ENCODE measurements around the gene FAM50A. TPM values are rescaled to one million over a fixed set of nuclear protein-coding genes. Genes with fewer than 3 reads are reported as not detected.

FAM50A gene
- total and polyA plus RNA-seq, 2 of the 4 experiments (the other 2 are of a cell fraction): 46.4 to 119 TPM

DNA sequence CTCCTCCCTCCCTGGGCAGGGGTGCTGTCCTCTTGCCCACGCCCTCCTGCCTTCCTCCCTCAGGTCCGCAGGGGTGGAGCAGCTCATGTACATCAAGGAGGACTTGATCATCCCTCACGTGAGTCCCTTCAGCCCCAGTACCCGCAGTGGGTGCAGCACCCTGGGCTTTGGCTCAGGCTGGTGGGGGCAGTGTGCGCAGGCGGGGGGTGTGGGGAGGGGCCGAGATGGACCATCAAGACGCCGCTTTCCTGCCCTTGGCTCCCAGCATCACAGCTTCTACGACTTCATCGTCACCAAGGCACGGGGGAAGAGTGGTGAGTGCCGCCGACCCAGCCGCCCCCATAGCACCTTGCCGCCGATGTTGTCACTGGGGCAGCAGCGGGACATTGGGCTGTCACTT lies 5.7 kb downstream of the FAM50A start:
- no peak overlapping the region for H3K56ac ChIP-seq (ENCODE audit: extremely low read depth, insufficient read depth, low read length)
- WGBS, 2 experiments (ENCODE audit: extremely low coverage in 2 of 2, insufficient read length in 1 of 2): no CpG with 5 or more reads among the region's 18 CpGs
- no peak overlapping the region for H3K18ac ChIP-seq (ENCODE audit: low read depth, low read length)
- CTCF ChIA-PET: no interaction called here
- no peak overlapping the region for H3K27ac ChIP-seq (ENCODE audit: insufficient read depth, low read length)
- H3K27me3 ChIP-seq (ENCODE audit: control insufficient read depth, insufficient read depth, low read length): no peaks in the 10 kb centered on the region
- H4K20me1 ChIP-seq (ENCODE audit: insufficient read depth, low read length): no peaks in the 10 kb centered on the region; the same call in 1 of the 2 replicates
- H3K23ac ChIP-seq (ENCODE audit: low read depth, low read length): no peak overlapping the region
- BruUV-seq (replicated peaks): no TSS peak
- H2BK20ac ChIP-seq (ENCODE audit: low read depth, low read length): no peak overlapping the region
- no peak overlapping the region for H3K9ac ChIP-seq (ENCODE audit: low read depth, low read length)
- ATAC-seq (ENCODE audit: low read depth): no peak
- H2BK120ac ChIP-seq (ENCODE audit: low read depth, low read length): no peak overlapping the region
- no peak for DNase-seq
- no peak overlapping the region for H3K4me3 ChIP-seq (ENCODE audit: insufficient read depth, low read depth, low read length)
- H2AK5ac ChIP-seq (ENCODE audit: low read depth, low read length): no peak overlapping the region
- H3K36me3 ChIP-seq (ENCODE audit: control insufficient read depth, insufficient read depth, low read length): peaks cover 47% of the 10 kb centered on the region
- intact Hi-C loops (cut with micrococcal nuclease): no loop called here
- no peak for TF ChIP-seq CEBPB (IDR thresholded peaks at IDR 0.05; ENCODE audit: low read depth, low read length)
- no peak for TF ChIP-seq MXI1 (IDR thresholded peaks at IDR 0.05; ENCODE audit: borderline replicate concordance, low read depth, low read length)
- TF ChIP-seq SMC3 (IDR thresholded peaks at IDR 0.05; ENCODE audit: low read depth, low read length): no peak
- TF ChIP-seq RFX5 (IDR thresholded peaks at IDR 0.05; ENCODE audit: low read depth, low read length): no peak
- H2AFZ ChIP-seq (replicated peaks; ENCODE audit: low read length, poor library complexity): no peak overlapping the region
- H4K5ac ChIP-seq (ENCODE audit: low read depth, low read length): no peak overlapping the region
- H2BK5ac ChIP-seq (ENCODE audit: low read depth, low read length, poor library complexity, severe bottlenecking): no peak overlapping the region
- H3K9me3 ChIP-seq (ENCODE audit: control insufficient read depth, insufficient read depth, low read length): no peaks in the 10 kb centered on the region; the same call in 1 of the 2 replicates
- POLR2A ChIA-PET (ENCODE audit: unreplicated experiment): no interaction called here
- H2BK15ac ChIP-seq (ENCODE audit: low read depth, low read length): no peak overlapping the region
- H4K91ac ChIP-seq (ENCODE audit: insufficient read depth, low read depth, low read length): no peak overlapping the region
- H3K79me1 ChIP-seq (ENCODE audit: low read depth in 1 of 2, low read length in 2 of 2): peaks cover 0 to 29% of the 10 kb centered on the region in 2 experiments; a peak in 2 of 4 replicates
- no peak overlapping the region for H3K14ac ChIP-seq (replicated peaks; ENCODE audit: low read depth, low read length)
- H3K4ac ChIP-seq (ENCODE audit: low read depth, low read length): no peak overlapping the region
- dilution Hi-C loops (cut with HindIII; ENCODE audit: low sequenced_read_pairs, unreplicated experiment): no loop called here
- H3K4me1 ChIP-seq (ENCODE audit: control insufficient read depth, insufficient read depth, low read length): peaks cover 8% of the 10 kb centered on the region; the same call in 1 of the 2 replicates
- no peak overlapping the region for H2AK9ac ChIP-seq (replicated peaks; ENCODE audit: low read depth, low read length, poor library complexity)
- no peaks in the 10 kb centered on the region for H3K9me1 ChIP-seq (ENCODE audit: insufficient read depth, low read length)
- in situ Hi-C loops (cut with MboI; ENCODE audit: low sequenced_read_pairs): no loop called here
- H3K4me2 ChIP-seq (ENCODE audit: low read depth, low read length): no peak overlapping the region
- H4K8ac ChIP-seq (ENCODE audit: low read depth in 2 of 2, low read length in 2 of 2): no peak overlapping the region
